Measurements from ENCODE around the gene NOP53. TPM values are rescaled to one million over a fixed set of nuclear protein-coding genes. Genes with fewer than 3 reads are reported as not detected.

The NOP53 gene
- total RNA-seq, 4 donors from 2014 or later, result 350 to 500 (median 454) TPM

DNA sequence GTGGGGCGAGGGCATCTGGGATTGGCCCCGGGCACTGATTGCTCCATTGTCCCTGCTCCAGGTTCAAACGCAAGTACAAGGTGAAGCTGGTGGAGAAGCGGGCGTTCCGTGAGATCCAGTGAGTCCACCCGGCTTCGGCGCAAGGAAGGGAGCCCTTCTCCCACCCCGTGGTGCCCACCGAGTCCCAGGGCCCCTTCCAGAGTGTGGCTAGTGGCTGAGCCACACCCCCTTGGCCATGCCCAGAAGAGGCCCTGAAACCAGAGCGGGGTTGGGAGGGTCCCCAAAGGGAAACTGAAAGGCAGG, 11.2 kb downstream of the NOP53 start:
- intact Hi-C loops (cut with DNase I), result no loop called here
- DNase-seq (ENCODE audit: extremely low spot score), result no peak
- H3K27ac ChIP-seq (replicated peaks in 1 of 4), result no peak overlapping the region
- no peaks in the 10 kb centered on the region for H3K4me1 ChIP-seq
- no peaks in the 10 kb centered on the region for H3K9me3 ChIP-seq
- 92% methylated on average over 12 of the region's 12 CpGs for WGBS
- no peak overlapping the region for H3K4me3 ChIP-seq
- H3K27me3 ChIP-seq, result no peaks in the 10 kb centered on the region
- H3K36me3 ChIP-seq, result peaks cover 74 to 93% (median 88%) of the 10 kb centered on the region in 4 donors
- TF ChIP-seq POLR2A (IDR thresholded peaks at IDR 0.05; ENCODE audit: low read depth) (no peak), POLR2AphosphoS5 (IDR thresholded peaks at IDR 0.05) (no peak), EP300 (IDR thresholded peaks at IDR 0.05) (no peak)
- TF ChIP-seq, protein P1, sequence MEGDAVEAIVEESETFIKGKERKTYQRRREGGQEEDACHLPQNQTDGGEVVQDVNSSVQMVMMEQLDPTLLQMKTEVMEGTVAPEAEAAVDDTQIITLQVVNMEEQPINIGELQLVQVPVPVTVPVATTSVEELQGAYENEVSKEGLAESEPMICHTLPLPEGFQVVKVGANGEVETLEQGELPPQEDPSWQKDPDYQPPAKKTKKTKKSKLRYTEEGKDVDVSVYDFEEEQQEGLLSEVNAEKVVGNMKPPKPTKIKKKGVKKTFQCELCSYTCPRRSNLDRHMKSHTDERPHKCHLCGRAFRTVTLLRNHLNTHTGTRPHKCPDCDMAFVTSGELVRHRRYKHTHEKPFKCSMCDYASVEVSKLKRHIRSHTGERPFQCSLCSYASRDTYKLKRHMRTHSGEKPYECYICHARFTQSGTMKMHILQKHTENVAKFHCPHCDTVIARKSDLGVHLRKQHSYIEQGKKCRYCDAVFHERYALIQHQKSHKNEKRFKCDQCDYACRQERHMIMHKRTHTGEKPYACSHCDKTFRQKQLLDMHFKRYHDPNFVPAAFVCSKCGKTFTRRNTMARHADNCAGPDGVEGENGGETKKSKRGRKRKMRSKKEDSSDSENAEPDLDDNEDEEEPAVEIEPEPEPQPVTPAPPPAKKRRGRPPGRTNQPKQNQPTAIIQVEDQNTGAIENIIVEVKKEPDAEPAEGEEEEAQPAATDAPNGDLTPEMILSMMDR (IDR thresholded peaks at IDR 0.05), result no peak

DNA sequence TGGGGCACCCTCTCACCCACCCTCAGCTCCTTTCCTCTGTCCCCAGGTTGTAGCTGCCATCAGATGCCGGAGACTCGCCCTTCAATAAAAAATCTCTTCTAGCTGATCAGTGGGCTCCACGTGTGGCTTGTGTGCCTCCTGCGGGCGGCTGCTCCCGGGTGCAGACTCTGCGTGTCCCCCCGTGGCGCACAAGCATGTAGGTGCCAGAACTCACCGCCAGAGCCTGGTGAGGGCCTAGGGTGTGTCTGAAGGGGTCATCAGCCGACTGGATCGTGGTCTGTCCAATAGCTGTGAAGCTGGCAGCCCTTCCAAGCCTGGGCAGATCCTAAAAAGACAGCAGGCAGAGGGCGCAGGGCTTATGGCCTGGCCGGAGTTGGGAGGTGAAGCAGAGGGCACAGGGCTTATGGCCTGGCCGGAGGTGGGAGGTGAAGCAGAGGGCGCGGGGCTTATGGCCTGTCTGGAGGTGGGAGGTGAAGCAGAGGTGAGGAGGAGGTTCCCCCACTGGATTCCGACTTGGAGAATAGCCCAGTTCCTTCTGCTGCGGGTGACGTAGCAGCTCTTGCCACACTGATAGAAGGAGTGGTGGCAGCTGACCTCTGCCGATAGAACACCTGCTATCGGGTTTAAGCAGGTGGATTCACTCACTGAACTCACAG, 11.7 kb downstream of the NOP53 start:
- Histone ChIP-seq H3K9me3 (no peaks in the 10 kb centered on the region), H3K36me3 (peaks cover 70 to 88% (median 83%) of the 10 kb centered on the region in 4 donors), H3K4me1 (no peaks in the 10 kb centered on the region), H3K27ac (replicated peaks in 1 of 4) (no peak overlapping the region), H3K27me3 (no peaks in the 10 kb centered on the region), H3K4me3 (no peak overlapping the region)
- WGBS, result 86% methylated on average over 18 of the region's 22 CpGs
- no peak for DNase-seq (ENCODE audit: extremely low spot score)
- intact Hi-C loops (cut with DNase I), result no loop called here
- no peak for TF ChIP-seq POLR2AphosphoS5 (IDR thresholded peaks at IDR 0.05)

DNA sequence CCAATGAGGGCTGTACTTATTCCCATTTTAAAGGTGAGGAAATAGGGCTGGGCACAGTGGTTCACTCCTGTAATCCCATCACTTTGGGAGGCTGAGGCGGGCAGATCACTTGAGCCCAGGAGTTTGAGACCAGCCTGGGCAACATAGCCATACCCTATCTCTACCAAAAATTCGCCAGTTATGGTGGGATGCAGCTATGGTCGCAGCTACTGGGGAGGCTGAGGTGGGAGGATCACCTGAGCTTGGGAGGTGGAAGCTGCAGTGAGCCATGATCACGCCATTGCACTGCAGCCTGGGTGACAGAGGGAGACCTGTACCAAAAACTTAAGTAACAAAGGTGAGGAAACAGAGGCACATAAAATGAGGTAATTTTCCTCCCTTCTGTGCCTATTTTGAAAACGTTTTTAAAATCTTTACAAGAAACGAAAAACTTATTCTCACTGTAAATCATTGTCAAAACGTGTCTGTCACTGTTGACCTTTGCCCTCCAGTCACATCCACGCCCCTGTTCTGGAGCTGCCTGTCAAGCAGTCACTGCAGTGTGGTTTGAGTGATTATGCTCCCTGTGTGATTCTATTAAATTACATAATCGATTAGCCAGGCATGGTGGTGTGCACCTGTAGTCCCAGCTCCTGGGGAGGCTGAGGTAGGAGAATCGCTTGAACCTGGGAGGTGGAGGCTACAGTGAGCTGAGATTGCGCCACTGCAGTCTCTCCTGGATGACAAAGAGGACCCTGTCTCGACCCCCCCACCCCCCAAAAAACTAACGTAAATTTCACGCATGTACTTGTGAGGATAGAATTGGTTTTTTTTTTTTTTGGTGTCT, 12.5 kb downstream of the NOP53 start:
- TF ChIP-seq POLR2A (IDR thresholded peaks at IDR 0.05; ENCODE audit: low read depth) (no peak), EP300 (IDR thresholded peaks at IDR 0.05) (no peak), POLR2AphosphoS5 (IDR thresholded peaks at IDR 0.05) (no peak)
- TF ChIP-seq, protein P1 (IDR thresholded peaks at IDR 0.05), result no peak
- Histone ChIP-seq H3K27me3 (no peaks in the 10 kb centered on the region), H3K4me1 (peaks cover 0 to 4% (median 0%) of the 10 kb centered on the region in 4 donors), H3K4me3 (no peak overlapping the region), H3K36me3 (peaks cover 63 to 80% (median 76%) of the 10 kb centered on the region in 4 donors), H3K27ac (replicated peaks in 1 of 4) (no peak overlapping the region), H3K9me3 (no peaks in the 10 kb centered on the region)
- WGBS, result 82% methylated on average over 14 of the region's 14 CpGs
- intact Hi-C loops (cut with DNase I), result no loop called here
- no peak for DNase-seq (ENCODE audit: extremely low spot score)

DNA sequence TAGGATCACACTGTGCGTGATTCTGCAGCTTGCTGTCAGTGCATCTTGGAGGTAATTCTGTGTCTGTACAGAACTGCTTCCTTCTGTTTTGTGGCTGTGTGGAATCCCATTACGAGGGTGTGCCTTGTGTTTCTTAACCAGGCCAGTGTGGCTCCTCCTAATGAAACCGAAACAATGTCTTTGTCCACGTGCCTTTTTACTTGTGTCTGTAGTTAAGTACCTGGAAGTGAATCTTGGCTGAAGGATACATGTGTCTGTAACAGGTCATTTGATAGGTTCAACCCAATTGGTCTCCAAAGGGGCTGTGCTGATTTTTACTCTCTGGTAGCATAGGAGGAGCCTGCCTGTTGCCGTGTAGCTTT, 13.1 kb downstream of the NOP53 start:
- intact Hi-C loops (cut with DNase I), result no loop called here
- Histone ChIP-seq H3K27ac (replicated peaks in 1 of 4) (no peak overlapping the region), H3K4me1 (peaks cover 0 to 4% (median 0%) of the 10 kb centered on the region in 4 donors), H3K36me3 (peaks cover 57 to 75% (median 70%) of the 10 kb centered on the region in 4 donors), H3K4me3 (no peak overlapping the region), H3K27me3 (no peaks in the 10 kb centered on the region), H3K9me3 (no peaks in the 10 kb centered on the region)
- no peak for DNase-seq (ENCODE audit: extremely low spot score)
- WGBS, result 87% methylated on average over 5 of the region's 5 CpGs
- TF ChIP-seq POLR2A (IDR thresholded peaks at IDR 0.05; ENCODE audit: low read depth), result no peak
- no peak for TF ChIP-seq POLR2AphosphoS5 (IDR thresholded peaks at IDR 0.05)
- TF ChIP-seq EP300 (IDR thresholded peaks at IDR 0.05), result no peak
- TF ChIP-seq, protein P1 (IDR thresholded peaks at IDR 0.05), result no peak

DNA sequence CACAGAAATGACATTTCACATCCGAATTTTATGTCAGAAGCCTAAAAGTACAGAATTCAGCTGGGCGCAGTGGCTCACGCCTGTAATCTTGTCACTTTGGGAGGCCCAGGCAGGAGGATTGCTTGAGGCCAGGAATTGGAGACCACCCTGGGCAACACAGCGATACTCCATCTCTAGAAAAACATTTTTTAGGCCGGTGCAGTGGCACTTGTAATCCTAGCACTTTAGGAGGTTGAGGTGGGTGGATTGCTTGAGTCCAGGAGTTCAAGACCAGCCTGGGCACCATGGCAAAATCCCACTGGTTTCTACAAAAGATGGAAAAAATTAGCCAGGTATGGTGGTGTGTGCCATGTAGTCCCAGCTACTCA, 15.3 kb downstream of the NOP53 start:
- H3K27me3 ChIP-seq, result no peaks in the 10 kb centered on the region
- intact Hi-C loops (cut with DNase I), result no loop called here
- WGBS, result 88% methylated on average over 5 of the region's 5 CpGs
- no peaks in the 10 kb centered on the region for H3K9me3 ChIP-seq
- TF ChIP-seq POLR2A (IDR thresholded peaks at IDR 0.05; ENCODE audit: low read depth) (no peak), EP300 (IDR thresholded peaks at IDR 0.05) (no peak), POLR2AphosphoS5 (IDR thresholded peaks at IDR 0.05) (no peak)
- TF ChIP-seq, protein P1 (IDR thresholded peaks at IDR 0.05), result no peak
- no peak overlapping the region for H3K4me3 ChIP-seq
- no peak for DNase-seq (ENCODE audit: extremely low spot score)
- H3K27ac ChIP-seq (replicated peaks in 1 of 4), result no peak overlapping the region
- peaks cover 2 to 6% (median 3%) of the 10 kb centered on the region in 4 donors for H3K4me1 ChIP-seq
- H3K36me3 ChIP-seq, result peaks cover 36 to 53% (median 48%) of the 10 kb centered on the region in 4 donors
